Adipocyte (in vitro differentiated cells): Measurements from ENCODE around the gene FMNL2.

Source experiments
- DNase-seq: peaks from one replicate; pipeline ENCODE4 v3.0.0-alpha.2; 2015; ENCODE audit warnings: low read depth
- H3K27me3 ChIP-seq: replicated peaks from 2 replicates; pipeline ENCODE4 v1.7.0; 2013; ENCODE audit warnings: mild to moderate bottlenecking, low read length, moderate library complexity; ENCODE audit not compliant: control insufficient read depth, insufficient read depth
- H3K36me3 ChIP-seq: 2 replicates; pipeline ENCODE4 v1.7.0; 2013; ENCODE audit warnings: low read length, mild to moderate bottlenecking, moderate library complexity; ENCODE audit not compliant: control insufficient read depth, insufficient read depth, severe bottlenecking
- H3K4me1 ChIP-seq: 2 replicates; pipeline ENCODE4 v1.7.0; 2013; ENCODE audit warnings: mild to moderate bottlenecking, low read length, moderate library complexity; ENCODE audit not compliant: control insufficient read depth, insufficient read depth
- H3K4me3 ChIP-seq: 2 replicates; pipeline ENCODE4 v1.7.0; 2013; ENCODE audit warnings: mild to moderate bottlenecking, low read length, moderate library complexity
- H3K9ac ChIP-seq: 2 replicates; pipeline ENCODE4 v1.7.0; 2013; ENCODE audit warnings: mild to moderate bottlenecking, low read length, moderate library complexity
- H3K9me3 ChIP-seq: 2 replicates; pipeline ENCODE4 v1.7.0; 2013; ENCODE audit warnings: mild to moderate bottlenecking, low read length, moderate library complexity; ENCODE audit not compliant: control insufficient read depth

Gene FMNL2

DNA sequence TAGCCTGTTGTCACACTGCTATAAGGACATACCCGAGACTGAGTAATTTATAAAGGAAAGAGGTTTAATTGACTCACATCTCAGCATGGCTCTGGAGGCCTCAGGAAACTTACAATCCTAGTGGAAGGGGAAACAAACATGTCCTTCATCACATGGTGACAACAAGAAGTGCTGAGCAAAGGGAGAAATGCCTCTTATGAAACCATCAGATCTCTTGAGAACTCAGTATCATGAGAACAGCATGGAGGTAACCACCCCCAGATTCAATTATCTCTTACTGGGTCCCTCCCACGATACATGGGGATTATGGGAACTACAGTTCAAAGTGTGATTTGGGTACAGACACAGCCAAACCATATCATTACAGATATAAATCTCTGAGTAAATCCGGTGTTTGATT lies 233.6 kb downstream of the FMNL2 start:
- no peaks in the 10 kb centered on the region for H3K36me3 ChIP-seq
- DNase-seq, result no peak

DNA sequence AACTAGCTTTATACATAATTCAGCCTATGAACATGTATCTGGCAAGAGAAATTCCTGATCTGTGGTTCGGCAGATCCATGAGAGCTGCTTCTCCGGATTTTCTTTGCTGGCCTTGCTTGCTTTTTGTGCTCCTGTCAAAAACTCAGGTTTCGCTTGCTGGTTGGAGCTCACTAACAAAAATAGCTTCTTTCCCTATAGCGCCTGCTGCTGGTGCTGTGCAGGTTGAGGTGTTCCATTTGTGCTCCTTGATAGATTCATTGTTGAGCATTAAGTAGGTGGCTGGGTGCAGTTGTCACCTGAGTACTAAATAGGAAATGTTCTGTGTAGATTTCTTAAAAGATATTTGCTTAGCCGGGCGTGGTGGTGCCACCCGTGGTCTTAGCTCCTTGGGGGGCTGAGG lies 234.2 kb downstream of the FMNL2 start:
- Histone ChIP-seq H3K27me3 (no peaks in the 10 kb centered on the region), H3K9ac (no peak overlapping the region), H3K9me3 (no peaks in the 10 kb centered on the region), H3K36me3 (no peaks in the 10 kb centered on the region), H3K4me1 (peaks cover 19% of the 10 kb centered on the region), H3K4me3 (no peak overlapping the region)
- DNase-seq, result no peak

More for the DNA sequence above, 233.6 kb downstream of the FMNL2 start:
- Histone ChIP-seq H3K4me1 (peaks cover 18% of the 10 kb centered on the region), H3K27me3 (no peaks in the 10 kb centered on the region), H3K9me3 (no peaks in the 10 kb centered on the region), H3K4me3 (no peak overlapping the region), H3K9ac (no peak overlapping the region)

DNA sequence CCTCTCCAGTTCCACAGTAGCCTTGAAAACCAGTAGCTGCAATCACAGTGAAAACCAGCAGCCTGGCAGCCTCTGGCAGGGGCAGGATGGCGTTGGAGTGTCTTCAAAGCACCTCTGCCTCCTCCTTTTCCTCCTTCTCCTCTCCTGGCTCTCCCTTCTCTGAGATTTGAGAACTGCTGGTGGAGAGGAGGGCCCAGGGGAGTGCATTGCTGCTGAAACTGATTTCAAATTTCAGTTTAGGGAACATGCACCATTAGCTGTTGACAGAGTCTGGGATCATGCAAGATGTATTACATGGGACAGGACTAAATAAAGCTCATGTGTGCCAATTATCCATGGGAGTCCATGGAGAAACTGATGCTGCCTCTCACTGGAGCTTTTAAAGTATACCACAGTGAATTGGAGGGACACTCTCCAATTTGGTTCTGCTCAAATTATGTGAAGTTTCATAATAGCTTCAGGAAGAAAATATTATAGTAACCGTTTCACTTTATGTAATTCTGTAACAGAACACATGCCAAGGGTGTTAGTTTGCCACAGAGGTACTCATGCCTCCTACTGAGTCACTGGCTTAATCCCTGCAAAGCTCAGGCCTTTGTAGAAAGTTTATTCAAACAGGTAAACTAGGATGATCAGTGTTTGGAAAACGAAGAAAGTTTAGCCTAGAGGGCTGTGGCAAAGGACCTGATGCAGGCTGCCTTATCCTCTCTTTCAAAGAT lies 236.2 kb downstream of the FMNL2 start:
- peak; percentile 66 for DNase-seq
- no peak overlapping the region for H3K9ac ChIP-seq

DNA sequence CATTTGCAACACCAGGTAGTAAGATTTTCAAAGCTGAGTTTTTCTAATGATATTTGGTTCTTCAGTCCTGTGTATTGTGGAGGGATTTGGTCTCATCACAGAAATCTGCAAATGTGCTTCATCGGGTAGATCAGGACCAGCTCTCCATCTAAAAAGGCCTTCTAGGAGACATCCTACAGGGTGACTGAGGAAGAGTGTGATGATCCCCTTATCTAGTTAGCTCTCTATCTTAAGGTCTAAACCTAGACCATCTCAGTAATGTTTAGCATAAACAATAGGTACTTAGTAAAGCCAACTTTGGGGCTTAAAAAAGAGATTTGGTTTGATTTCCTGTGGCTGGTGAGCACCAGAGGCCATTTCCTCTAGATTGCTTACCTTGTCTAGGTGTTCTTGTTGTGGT lies 237.1 kb downstream of the FMNL2 start:
- DNase-seq, result no peak
- no peak overlapping the region for H3K4me3 ChIP-seq
- H3K36me3 ChIP-seq, result no peaks in the 10 kb centered on the region
- no peaks in the 10 kb centered on the region for H3K27me3 ChIP-seq
- H3K9me3 ChIP-seq, result no peaks in the 10 kb centered on the region
- H3K9ac ChIP-seq, result no peak overlapping the region
- peaks cover 19% of the 10 kb centered on the region for H3K4me1 ChIP-seq

More for the DNA sequence above, 236.2 kb downstream of the FMNL2 start:
- peaks cover 19% of the 10 kb centered on the region for H3K4me1 ChIP-seq
- H3K9me3 ChIP-seq, result no peaks in the 10 kb centered on the region
- H3K4me3 ChIP-seq, result no peak overlapping the region
- H3K27me3 ChIP-seq, result no peaks in the 10 kb centered on the region
- no peaks in the 10 kb centered on the region for H3K36me3 ChIP-seq

DNA sequence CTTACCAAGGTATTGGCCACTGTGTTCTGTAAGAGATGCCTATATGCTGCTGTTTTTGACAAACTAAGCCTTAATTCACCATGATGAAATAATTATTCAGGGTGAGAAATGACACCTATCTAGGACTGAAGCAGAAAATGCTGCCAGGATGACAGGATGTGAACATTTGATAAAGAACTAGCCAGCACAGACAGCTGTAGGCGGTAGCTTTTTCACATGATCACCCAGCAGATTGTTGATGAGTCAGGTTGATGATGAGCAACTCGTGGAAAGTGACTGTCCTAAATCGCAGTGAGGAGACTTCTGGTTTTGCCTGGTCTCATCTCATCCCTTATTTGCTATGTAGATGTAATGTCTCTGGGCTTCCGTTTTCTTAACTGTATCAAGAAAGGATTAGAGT lies 238.2 kb downstream of the FMNL2 start:
- Histone ChIP-seq H3K27me3 (no peaks in the 10 kb centered on the region), H3K9ac (no peak overlapping the region), H3K36me3 (no peaks in the 10 kb centered on the region), H3K4me1 (peaks cover 19% of the 10 kb centered on the region), H3K4me3 (no peak overlapping the region), H3K9me3 (no peaks in the 10 kb centered on the region)
- peak; percentile 32 for DNase-seq

DNA sequence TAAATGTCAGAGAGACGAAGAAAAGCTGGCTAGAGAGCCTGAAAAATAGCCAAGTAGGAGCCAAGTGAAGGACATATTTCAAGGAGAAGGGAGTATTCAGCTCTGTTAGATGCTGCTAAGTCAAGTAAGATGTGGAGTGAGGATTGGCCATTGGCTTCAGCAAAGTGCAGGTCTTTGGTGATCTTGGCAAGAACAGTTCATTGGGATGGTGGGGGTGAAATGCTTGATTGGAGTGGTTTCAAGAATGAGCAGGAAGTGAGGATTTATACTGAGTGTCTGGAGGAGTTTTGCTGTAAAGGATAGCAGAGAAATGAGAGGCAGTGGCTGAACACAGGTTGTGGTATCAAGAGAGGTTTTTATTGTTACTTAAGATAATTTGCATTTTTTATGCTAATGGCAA lies 242.6 kb downstream of the FMNL2 start:
- Histone ChIP-seq H3K27me3 (no peaks in the 10 kb centered on the region), H3K4me3 (no peak overlapping the region), H3K4me1 (peaks cover 19% of the 10 kb centered on the region), H3K36me3 (peaks cover 10% of the 10 kb centered on the region), H3K9ac (no peak overlapping the region), H3K9me3 (no peaks in the 10 kb centered on the region)
- DNase-seq, result no peak

DNA sequence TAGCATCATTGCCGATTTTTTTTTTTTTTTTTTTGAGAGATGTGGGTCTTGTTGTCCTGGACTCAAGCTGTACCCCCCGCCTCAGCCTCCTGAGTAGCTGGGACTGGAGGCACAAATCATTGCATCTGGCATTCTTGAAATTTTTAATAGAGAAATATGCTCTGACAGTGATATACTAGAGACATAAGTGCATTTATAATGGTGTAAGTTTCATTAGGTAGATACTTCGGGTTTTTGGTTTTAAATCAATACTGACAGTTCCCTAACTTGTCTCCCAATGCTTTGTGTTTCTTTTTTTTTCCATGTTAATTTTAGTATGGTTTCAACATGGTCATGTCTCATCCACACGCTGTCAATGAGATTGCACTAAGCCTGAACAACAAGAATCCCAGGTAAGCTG lies 243.6 kb downstream of the FMNL2 start:
- no peak overlapping the region for H3K4me3 ChIP-seq

DNA sequence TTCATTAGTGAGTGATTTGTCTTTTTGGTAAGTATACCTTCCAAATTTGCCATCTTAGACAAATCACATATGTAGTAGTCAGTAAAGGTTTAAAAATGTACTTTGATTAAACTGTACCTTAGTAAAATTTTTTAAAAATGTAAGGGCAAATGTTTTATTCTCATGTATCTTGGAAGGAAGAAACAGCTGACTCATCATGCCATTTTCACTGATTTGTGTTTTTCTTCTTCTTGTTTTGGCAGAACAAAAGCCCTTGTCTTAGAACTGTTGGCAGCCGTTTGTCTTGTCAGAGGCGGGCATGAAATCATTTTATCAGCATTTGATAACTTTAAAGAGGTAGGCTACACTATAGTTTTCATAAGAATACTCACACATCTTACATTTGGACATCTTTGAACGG lies 245.7 kb downstream of the FMNL2 start:
- H3K27me3 ChIP-seq, result no peaks in the 10 kb centered on the region
- no peak overlapping the region for H3K4me3 ChIP-seq
- H3K9me3 ChIP-seq, result no peaks in the 10 kb centered on the region
- H3K36me3 ChIP-seq, result peaks cover 10% of the 10 kb centered on the region
- H3K9ac ChIP-seq, result no peak overlapping the region
- H3K4me1 ChIP-seq, result peaks cover 16% of the 10 kb centered on the region
- DNase-seq, result no peak

More for the DNA sequence above, 243.6 kb downstream of the FMNL2 start:
- no peak overlapping the region for H3K9ac ChIP-seq
- peaks cover 10% of the 10 kb centered on the region for H3K36me3 ChIP-seq
- H3K9me3 ChIP-seq, result no peaks in the 10 kb centered on the region
- H3K27me3 ChIP-seq, result no peaks in the 10 kb centered on the region
- no peak for DNase-seq
- peaks cover 12% of the 10 kb centered on the region for H3K4me1 ChIP-seq

DNA sequence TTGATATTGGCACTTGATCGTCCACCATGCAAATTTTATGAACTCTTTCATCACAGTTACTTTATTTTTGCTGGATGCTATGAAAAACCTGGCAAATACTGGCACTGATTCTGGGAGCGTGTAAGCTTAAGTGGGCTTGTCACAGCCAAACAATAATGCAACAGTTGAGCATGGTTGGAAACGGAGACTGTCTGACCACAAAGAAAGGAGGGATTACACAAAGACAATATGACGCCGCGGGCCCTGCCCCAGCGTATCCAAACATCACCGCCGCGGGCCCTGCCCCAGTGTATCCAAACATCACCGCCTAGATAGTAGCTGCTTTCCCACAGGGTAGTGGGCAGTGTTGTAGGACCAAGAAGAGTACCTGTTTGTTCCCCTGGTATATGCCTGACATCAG lies 246.4 kb downstream of the FMNL2 start:
- peaks cover 10% of the 10 kb centered on the region for H3K36me3 ChIP-seq
- no peak overlapping the region for H3K9ac ChIP-seq
- no peak for DNase-seq
- H3K4me3 ChIP-seq, result no peak overlapping the region
- no peaks in the 10 kb centered on the region for H3K27me3 ChIP-seq
- H3K4me1 ChIP-seq, result peaks cover 22% of the 10 kb centered on the region
- no peaks in the 10 kb centered on the region for H3K9me3 ChIP-seq

DNA sequence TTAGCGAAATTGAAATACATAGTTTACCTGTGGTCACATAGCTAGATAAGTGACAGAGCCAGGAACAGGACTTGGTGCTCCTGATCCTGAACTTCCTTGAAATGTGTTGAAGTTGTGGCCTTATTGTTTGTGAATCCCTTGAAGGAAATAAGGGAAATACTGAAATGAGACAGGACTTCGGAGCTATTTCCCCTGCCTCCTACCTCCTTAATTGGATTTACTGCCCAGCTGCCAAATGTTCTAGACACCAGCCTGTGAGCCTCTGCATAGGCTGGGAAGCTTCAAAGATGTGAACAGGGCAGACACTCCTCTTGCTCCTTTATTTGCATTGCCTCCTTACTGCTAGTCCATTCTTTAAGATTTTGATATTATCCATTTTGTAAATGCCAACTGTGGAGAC lies 247.1 kb downstream of the FMNL2 start:
- Histone ChIP-seq H3K9ac (no peak overlapping the region), H3K4me1 (peaks cover 26% of the 10 kb centered on the region), H3K36me3 (peaks cover 10% of the 10 kb centered on the region), H3K27me3 (no peaks in the 10 kb centered on the region), H3K9me3 (no peaks in the 10 kb centered on the region), H3K4me3 (no peak overlapping the region)
- no peak for DNase-seq

DNA sequence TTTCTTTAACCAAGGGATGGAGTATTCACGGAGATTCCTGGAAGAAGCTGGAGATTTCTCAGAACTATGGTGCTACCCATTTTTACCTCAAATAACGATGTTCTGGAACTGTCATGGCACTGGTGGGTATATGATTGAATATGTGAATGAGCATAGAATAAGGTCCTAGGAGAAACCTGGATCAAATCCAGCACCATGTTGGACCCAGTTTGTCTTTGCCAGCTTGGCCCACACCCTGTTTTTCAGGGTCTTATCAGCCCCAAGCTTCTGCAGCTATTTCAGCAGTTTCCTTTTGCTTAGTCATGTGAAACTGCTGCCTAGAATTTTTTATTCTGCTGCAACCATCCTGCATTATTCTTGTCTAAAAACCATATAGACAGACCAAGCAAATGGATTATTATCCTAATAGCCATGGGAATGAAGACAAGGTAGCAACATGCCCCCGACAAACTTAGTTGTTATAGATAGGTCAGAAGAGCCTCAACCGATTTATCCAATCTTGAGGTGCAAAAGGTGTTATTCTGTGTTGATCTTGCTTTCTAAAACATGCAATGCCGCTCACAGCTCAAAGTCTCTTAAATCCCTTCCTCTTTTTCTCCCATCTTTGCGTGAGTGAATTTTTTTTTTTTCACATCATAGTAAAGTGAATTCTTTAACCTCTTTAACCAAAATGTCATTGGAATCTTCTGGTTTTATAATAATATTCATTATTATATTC lies 248.7 kb downstream of the FMNL2 start:
- no peaks in the 10 kb centered on the region for H3K9me3 ChIP-seq
- H3K27me3 ChIP-seq, result no peaks in the 10 kb centered on the region
- H3K4me1 ChIP-seq, result peaks cover 30% of the 10 kb centered on the region
- no peak for DNase-seq
- H3K36me3 ChIP-seq, result peaks cover 10% of the 10 kb centered on the region
- no peak overlapping the region for H3K4me3 ChIP-seq
- no peak overlapping the region for H3K9ac ChIP-seq
